HG03159 (cell line): ENCODE data around the gene RREB1.

Experiments
- ATAC-seq: cut with Tn5 transposase; IDR thresholded peaks from one replicate; pipeline ENCODE4 v1.9.1; 2021; ENCODE audit warnings: mild to moderate bottlenecking, moderate library complexity; ENCODE audit not compliant: unreplicated experiment

RREB1 gene

DNA sequence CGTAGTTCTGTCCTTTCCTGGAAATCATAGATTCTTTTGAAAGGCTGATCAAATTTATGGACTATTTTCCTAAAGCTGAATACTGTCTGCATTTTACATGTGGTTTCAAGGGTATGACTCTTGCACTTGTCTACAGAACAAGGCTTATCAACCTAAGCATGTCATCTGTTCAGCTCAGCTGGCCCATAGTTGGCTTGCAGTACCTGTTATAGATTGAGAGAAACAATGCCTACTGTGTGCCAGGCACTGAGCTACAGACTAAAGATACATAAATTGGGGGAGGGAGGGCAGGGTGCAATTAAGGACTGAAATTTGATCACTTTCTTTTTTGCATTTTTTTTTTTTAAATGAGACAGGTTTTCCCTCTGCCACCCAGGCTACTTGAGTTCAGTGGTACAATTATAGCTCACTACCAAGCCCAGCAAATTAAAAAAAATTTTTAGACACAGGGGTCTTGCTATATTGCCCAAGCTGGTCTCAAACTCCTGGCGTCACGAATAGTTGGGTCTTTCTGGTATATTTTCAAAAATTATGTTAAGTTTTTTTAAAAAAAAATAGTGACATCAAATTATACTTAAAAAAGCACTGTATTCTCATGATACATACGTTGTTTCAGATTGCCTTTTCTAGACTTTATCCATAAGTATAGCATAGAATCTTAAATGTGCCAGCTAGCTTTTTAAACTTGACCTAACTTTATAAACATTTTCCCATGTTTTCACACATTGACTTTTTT is 52.2 kb downstream of the RREB1 start:
- no peak for ATAC-seq

DNA sequence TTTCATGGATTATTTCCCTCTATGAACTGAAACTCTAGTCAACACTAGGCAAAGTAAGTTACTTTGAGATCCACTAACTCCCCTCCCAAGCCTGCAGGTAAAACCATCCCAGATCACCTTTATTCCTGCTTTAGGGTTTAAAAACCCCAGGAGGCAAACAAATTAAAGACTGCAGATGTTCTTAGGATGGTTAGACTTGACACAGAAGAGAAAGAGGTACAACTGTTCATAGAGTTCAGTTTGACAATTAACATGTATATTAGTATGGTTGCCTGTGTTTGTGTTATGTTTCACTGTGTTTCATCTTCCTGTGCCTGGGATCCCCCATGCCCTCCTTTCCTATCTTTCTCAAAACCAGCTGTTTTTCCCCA is 53.5 kb downstream of the RREB1 start:
- ATAC-seq = no peak

- no peak for ATAC-seq
Measured at GRCh38 chr6:7161845-7162244, 54.1 kb downstream of the RREB1 start.

GRCh38 chr6:7163661-7164071 is 55.9 kb downstream of the RREB1 start:
- ATAC-seq = no peak

DNA sequence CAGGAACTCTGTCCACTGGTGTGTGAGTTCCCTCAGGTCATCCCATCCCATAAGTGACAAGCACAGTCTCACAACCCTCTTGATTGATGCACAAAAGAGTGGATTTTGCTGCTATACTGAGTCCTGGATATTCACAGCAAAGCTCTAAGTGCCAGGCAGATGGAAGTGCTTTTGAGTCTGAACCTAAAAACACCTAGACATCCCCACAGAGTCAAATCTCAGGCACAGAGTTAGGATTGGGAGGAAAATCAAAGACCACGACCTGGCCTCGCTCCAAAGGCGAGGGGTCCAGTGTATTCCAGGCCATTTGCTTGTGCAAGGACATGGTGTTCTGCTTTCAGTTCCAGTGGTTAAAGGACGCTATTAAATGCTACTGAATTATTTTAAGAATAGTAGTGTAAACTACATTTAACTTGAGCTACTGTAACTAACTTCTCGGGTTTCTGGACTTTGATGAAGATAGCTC is 56.8 kb downstream of the RREB1 start:
- ATAC-seq = no peak

DNA sequence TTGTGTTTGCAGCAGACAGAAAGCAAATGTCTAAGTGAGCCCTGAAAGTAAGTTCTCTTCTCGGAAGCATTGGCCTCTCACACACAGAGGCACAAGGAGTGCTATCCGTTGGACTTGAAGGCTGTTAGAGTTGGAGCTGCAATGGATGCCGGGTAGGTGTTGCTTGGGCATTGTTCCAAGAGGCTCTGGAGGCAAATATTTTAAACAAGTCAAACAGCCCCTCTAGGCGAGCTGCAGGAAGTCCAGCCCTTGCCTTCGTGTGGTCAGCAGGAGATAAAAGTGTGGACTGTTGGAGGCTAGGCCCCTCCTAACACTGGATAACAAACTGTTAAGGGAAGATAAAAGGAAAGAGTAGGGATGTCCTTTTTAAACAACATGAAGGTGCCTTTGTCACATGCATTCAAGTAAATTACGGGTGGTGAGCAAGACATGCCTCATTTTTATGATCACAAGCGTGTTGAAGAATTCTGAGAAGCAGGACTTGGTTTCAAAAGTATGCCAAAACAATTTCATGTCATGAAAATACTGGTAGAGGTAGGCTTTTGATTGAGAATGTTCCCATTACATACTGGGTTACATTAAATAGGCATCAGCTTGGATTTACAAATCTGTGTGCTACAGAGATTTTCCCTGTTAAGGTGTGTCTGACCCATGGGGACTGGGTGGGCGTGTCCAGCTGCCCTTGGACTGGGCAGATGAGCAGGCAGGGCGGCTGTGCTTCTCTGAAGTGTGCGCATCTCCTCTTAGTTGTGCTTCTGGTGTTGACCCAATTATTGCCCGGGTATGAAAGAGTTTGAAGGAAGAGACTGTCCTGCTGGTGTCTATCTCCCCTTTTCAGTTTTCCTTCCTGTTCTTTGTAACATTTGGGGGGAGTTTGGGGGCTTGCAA is 57.5 kb downstream of the RREB1 start:
- ATAC-seq = no peak

- no peak for ATAC-seq
Measured at GRCh38 chr6:7165890-7166267, 58.1 kb downstream of the RREB1 start.

DNA sequence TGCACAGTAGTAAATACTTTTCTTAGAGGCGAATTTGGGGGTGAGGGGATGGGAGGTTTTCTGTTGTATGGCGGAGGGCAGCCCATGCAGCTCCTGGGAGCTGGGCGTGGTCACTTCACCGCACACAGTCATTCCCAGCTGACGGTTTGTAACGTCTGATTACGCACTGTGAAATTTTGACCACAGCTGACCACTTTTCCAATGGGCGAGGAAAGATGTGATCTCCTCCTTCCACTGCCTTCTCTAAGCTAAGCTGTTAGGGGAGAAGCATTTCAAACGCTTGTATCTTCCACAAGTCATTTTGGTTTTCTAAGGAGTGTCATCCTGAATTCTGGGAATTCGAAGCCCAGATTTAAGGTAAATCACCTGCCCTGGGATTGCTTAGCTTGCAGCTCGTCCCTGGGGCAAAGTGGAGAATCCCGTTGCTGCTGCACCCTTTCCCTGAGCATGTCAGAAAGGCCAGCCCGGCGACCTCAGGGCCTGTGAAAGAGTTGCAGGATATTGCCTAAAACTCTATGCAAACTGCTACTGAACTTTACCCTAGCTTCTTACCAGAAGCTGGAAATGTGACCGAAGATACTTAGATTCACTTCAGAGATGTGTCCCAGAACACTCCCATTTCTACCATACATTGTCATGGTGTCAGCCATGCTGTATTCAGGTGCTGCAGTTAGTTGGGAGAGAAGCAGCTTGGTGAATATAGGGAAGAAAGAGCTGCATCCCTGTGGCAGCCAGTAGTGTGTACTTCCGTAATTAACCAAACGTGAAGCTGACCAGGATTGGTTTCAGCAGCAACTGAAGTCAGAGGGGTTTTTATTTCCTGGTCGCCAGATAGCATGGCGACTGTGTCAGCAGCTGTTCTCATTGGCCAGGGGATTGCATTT is 58.9 kb downstream of the RREB1 start:
- ATAC-seq = no peak

DNA sequence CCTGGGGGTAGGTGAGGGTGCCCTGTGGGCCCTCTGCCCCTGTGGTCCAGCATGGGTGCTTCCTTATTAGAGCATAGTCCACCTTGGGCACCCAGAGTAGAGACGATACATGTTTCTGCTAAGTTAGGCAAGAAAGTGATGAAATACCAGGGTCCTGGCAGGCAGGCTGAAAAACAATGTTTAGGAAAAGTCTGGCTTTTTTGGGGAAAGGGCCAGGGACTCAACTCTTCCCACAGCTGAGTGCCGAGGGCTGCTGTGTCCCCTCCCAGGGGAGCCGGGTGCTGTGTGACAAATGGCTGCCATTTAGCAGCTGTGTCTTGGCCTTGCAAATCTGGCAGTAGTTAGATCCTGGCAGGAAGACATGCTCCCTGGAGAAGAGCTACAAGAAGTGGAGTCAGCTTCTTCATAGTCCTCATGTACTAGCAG is 61.5 kb downstream of the RREB1 start:
- ATAC-seq = no peak

- no peak for ATAC-seq
Measured at GRCh38 chr6:7170117-7170732, 62.5 kb downstream of the RREB1 start.

DNA sequence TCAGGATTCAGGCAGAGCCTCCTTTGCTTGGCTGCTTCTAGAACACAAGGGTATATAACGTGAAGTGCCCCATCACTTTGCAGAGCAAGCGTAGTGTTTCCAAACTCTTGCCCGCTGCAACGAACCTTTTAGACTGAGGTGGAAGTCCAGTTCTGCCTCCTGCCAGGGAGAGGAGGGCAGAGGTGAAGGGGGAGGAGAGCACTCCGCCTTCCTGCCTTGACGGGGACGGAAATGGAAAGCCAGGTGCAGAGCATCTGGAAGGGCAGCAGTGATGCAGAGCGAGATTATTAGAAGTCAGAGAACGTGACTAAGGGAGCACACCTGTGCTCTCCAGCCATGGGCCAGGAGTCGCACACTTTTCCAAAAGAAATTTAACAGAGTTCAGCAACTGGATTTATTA is 63.4 kb downstream of the RREB1 start:
- no peak for ATAC-seq

DNA sequence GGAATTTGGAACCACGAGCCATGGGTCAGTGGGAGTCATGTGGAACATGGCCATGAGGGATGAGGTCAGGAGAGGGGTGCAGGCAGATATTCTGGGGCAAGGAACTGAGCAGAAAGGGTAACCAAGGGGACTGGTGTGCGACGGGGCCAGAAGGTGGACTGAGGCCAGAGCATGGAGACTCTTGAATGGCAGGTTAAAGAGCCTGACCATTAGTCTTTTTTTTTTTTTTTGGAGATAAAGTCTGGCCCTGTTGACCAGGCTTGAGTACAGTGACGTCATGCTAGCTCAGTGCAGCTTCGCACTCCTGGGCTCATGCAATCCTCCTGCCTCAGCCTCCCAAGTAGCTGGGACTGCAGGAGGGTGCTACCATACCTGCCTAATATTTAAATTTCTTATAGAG is 64.0 kb downstream of the RREB1 start:
- no peak for ATAC-seq

GRCh38 chr6:7172649-7173048 is 64.9 kb downstream of the RREB1 start:
- ATAC-seq = no peak

DNA sequence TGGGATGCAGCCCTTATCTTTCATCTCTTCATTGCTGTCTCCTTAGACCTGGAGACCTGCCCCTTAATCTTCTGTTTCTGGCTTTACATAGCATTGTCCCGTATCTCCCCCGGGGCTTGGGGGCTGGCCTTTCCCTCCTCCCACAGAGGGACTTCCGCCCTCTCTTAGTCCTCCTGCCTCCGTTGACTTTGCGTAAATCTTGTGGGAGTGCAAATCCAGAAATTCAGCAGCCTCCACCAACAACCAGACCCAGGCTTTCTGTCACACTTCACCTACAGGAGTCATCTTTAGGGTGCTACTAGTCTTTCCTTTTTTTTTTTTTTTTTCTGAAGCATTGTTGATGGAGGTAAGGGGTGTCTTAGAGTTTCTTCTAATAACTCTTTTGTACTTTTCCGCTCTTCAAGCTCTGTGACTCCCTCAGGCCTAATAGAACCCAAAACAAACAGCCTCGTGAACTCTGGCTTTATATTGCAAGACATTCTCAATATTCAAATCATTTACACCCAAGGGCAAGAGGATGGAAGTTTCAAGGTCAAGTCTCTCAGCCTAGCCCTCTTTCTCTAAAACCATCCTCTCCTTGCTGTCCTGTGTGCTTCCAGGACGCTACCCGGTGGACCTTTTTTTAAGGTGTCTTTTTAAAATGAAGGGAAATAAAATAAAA is 66.2 kb downstream of the RREB1 start:
- ATAC-seq = no peak

DNA sequence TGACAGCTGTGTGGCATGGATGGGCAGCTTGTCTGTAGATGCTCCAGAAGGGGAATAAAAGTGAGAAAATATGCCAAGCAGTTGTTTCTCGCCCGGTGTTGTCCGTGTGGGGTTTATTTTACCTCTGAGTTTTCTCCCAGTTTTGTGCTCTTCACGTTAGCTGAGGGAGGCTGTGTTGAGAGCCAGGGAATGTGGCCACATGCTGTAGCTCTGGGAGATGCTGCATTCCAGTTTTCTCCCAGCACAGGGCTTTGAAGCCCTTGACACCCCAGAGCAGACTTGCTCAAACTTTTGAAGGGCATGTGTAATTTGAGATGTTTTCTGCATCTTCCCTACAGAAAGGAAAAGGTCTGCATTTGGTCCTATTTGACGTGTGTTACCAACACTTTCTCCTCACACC is 67.7 kb downstream of the RREB1 start:
- ATAC-seq = no peak

DNA sequence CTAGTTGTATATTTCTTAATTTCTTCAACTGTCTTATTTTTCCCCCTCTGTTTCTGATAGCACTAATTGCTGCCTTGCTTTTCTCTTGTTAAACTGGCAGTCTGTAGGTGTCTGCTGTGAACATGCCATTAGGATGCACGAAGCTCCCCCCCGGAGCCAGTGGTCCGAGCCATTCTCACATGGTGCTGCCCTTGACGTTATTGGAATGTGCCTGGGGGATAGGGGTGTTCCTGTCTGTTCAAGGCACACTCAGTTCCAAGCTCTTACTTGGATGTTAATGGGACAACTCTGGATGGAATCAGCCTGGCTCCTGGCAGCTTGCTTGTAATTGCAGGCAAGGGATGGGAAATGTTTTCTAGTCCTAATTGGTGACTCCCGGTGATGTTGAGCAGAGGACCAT is 68.4 kb downstream of the RREB1 start:
- no peak for ATAC-seq

DNA sequence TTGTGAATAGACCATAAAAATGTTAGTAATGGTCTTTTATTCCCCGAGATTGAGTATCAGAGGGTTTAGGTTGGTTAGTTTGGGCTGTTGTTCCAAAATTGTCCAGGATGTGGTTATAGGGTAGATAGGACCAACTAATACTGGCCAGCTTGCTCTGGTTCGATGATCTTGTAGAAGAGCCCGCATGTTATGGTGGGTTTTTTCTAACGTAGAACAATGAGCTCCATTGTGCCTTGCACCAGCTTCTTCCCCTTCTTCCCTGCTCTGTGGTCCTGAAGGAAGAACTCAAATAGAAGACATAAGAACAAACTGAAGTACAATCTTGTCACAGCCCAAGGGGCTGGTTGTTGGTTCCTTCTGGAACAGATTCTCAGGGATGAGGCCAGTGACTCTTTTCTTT is 70.5 kb downstream of the RREB1 start:
- ATAC-seq = no peak

DNA sequence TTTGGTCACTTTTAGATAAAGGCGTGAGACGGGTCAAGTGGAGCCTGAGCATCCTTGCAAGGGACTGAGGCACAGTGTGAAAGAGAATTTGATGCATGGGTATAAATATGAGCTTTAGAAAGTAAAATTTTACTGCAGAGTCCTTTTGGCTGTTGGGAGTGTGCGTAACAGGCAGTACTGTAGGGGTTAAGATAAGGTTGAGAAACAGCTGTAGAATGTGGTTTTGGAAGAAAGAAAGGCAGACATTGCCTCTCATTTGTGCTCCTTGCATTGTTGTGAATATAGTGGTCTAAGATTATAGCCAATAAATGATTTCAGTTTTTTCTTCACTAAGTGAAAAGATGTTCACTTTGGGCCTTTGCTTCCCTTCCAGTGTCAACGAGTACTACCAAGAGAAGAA is 73.0 kb downstream of the RREB1 start:
- ATAC-seq = no peak

DNA sequence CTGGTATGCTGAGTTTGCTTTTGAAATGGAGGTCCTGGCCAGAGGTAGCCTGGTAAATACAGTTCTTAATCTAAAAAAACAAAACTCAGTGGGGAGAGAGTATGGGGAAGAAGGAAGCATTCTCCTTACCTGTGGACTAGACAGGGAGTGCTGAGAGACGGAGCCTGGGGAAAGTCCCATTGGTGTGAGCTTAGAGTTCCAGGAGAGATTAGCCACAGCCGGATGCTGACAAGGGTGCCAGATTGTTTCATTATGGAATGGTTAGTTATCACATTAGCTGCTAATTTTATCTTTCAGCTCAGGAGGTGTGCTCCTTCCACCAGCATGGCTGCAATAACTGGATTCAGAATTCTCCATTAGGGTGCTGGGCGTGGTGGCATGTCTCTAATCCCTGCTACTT is 75.9 kb downstream of the RREB1 start:
- no peak for ATAC-seq

GRCh38 chr6:7184502-7184901 is 76.7 kb downstream of the RREB1 start:
- no peak for ATAC-seq
